ENCODE results near the gene OR1E2. TPM values are rescaled to one million over a fixed set of nuclear protein-coding genes. Genes with fewer than 3 reads are reported as not detected.
A peak's percentile ranks its signal among the peaks of the same experiment; 100 is the strongest.
"Not testable (repeated sequence)": the region's sequence is repeated elsewhere in the genome, so short reads cannot be mapped to it uniquely, and the experiment has no call there.

The OR1E2 gene
- total and polyA plus RNA-seq, 7 experiments from 2014 or later = not detected

GRCh38 chr17:3400055-3400454 is 33.6 kb downstream of the OR1E2 start:
- Histone ChIP-seq H3K4me3 (ENCODE audit: low read length) (no peak overlapping the region), H3K27me3 (ENCODE audit: control insufficient read depth in 2 of 2, insufficient read depth in 2 of 2, low read length in 2 of 2) (no peaks in the 10 kb centered on the region), H3K4me1 (ENCODE audit: control insufficient read depth in 2 of 2, insufficient read depth in 2 of 2, low read length in 2 of 2) (no peaks in the 10 kb centered on the region), H3K36me3 (ENCODE audit: control insufficient read depth in 2 of 3, insufficient read depth in 3 of 3, low read length in 3 of 3) (no peaks in the 10 kb centered on the region), H3K9me3 (ENCODE audit: control insufficient read depth in 2 of 3, low read length in 3 of 3) (no peaks in the 10 kb centered on the region), H3K27ac (ENCODE audit: low read depth, low read length) (no peak overlapping the region)
- intact Hi-C loops (cut with micrococcal nuclease) = no loop called here
- CTCF ChIA-PET = no interaction called here
- POLR2A ChIA-PET = no interaction called here
- Mint-ChIP-seq H3K27ac (no peak overlapping the region), H3K36me3 (no peaks in the 10 kb centered on the region), H3K27me3 (peaks cover 0 to 35% (median 28%) of the 10 kb centered on the region in 5 donors), H3K4me1 (peaks cover 0 to 1% (median 0%) of the 10 kb centered on the region in 7 donors), H3K9me3 (peaks cover 0 to 13% (median 0%) of the 10 kb centered on the region in 11 donors), H3K4me3 (no peak overlapping the region)
- ATAC-seq (no peak), DNase-seq (no peak)

- Mint-ChIP-seq H3K9me3 (peaks cover 0 to 11% (median 2%) of the 10 kb centered on the region in 11 donors), H3K36me3 (peaks cover 0 to 3% (median 0%) of the 10 kb centered on the region in 5 donors), H3K4me3 (no peak within 1 kb of the TSS), H3K4me1 (peaks cover 0 to 1% (median 0%) of the 10 kb centered on the region in 7 donors), H3K27ac (peak within 1 kb of the TSS in 1 of 9 donors; percentile 76), H3K27me3 (peaks cover 0 to 37% (median 36%) of the 10 kb centered on the region in 5 donors)
- Histone ChIP-seq H3K36me3 (ENCODE audit: control insufficient read depth in 2 of 3, insufficient read depth in 3 of 3, low read length in 3 of 3) (no peaks in the 10 kb centered on the region), H3K9me3 (ENCODE audit: control insufficient read depth in 2 of 3, low read length in 3 of 3) (no peaks in the 10 kb centered on the region), H3K4me1 (ENCODE audit: control insufficient read depth in 2 of 2, insufficient read depth in 2 of 2, low read length in 2 of 2) (no peaks in the 10 kb centered on the region), H3K4me3 (ENCODE audit: low read length) (no peak within 1 kb of the TSS), H3K27ac (ENCODE audit: low read depth, low read length) (no peak within 1 kb of the TSS), H3K27me3 (ENCODE audit: control insufficient read depth in 2 of 2, insufficient read depth in 2 of 2, low read length in 2 of 2) (no peaks in the 10 kb centered on the region)
- intact Hi-C loops (cut with micrococcal nuclease) = no loop called here
- CTCF ChIA-PET = no interaction called here
- no peak for ATAC-seq
- POLR2A ChIA-PET = no interaction called here
- DNase-seq = no peak
Measured at GRCh38 chr17:3398310-3398709, 35.3 kb downstream of the OR1E2 start, which contains the start of gene OR1E1. Gene OR1E1, minus strand, starts transcription at chr17:3398410. Its CDS starts 0 bp downstream, at chr17:3398410.

- H3K4me1 Mint-ChIP-seq; DNase-seq; H3K36me3 Mint-ChIP-seq; H3K27me3 ChIP-seq (ENCODE audit: control insufficient read depth in 2 of 2, insufficient read depth in 2 of 2, low read length in 2 of 2); H3K27ac ChIP-seq (ENCODE audit: low read depth, low read length); H3K36me3 ChIP-seq (ENCODE audit: control insufficient read depth in 2 of 3, insufficient read depth in 3 of 3, low read length in 3 of 3); H3K4me3 ChIP-seq (ENCODE audit: low read length); H3K4me3 Mint-ChIP-seq; H3K4me1 ChIP-seq (ENCODE audit: control insufficient read depth in 2 of 2, insufficient read depth in 2 of 2, low read length in 2 of 2); intact Hi-C loops (cut with micrococcal nuclease); CTCF ChIA-PET; ATAC-seq; H3K9me3 ChIP-seq (ENCODE audit: control insufficient read depth in 2 of 3, low read length in 3 of 3); POLR2A ChIA-PET: not testable (repeated sequence)
- Mint-ChIP-seq H3K9me3 (peaks cover 0 to 11% (median 2%) of the 10 kb centered on the region in 11 donors), H3K27me3 (peaks cover 0 to 36% (median 33%) of the 10 kb centered on the region in 5 donors), H3K27ac (peak overlapping the region in 1 of 9 donors; percentile 76)
Measured at GRCh38 chr17:3397801-3398200, 35.8 kb downstream of the OR1E2 start.

GRCh38 chr17:3389791-3390190 is 43.9 kb downstream of the OR1E2 start:
- no peaks in the 10 kb centered on the region for H3K27me3 ChIP-seq (ENCODE audit: control insufficient read depth in 2 of 2, insufficient read depth in 2 of 2, low read length in 2 of 2)
- ChIA-PET POLR2A (no interaction called here), CTCF (no interaction called here)
- H3K4me1 ChIP-seq (ENCODE audit: control insufficient read depth in 2 of 2, insufficient read depth in 2 of 2, low read length in 2 of 2) = no peaks in the 10 kb centered on the region
- no peak for ATAC-seq
- intact Hi-C loops (cut with micrococcal nuclease) = no loop called here
- no peak for DNase-seq
- H3K9me3 ChIP-seq (ENCODE audit: control insufficient read depth in 2 of 3, low read length in 3 of 3) = no peaks in the 10 kb centered on the region
- H3K4me3 Mint-ChIP-seq = no peak overlapping the region
- H3K9me3 Mint-ChIP-seq = peaks cover 0 to 14% (median 6%) of the 10 kb centered on the region in 11 donors
- peaks cover 0 to 9% (median 4%) of the 10 kb centered on the region in 7 donors for H3K4me1 Mint-ChIP-seq
- peaks cover 0 to 9% (median 0%) of the 10 kb centered on the region in 5 donors for H3K36me3 Mint-ChIP-seq
- H3K4me3 ChIP-seq (ENCODE audit: low read length) = no peak overlapping the region
- no peaks in the 10 kb centered on the region for H3K36me3 ChIP-seq (ENCODE audit: control insufficient read depth in 2 of 3, insufficient read depth in 3 of 3, low read length in 3 of 3)
- no peak overlapping the region for H3K27ac Mint-ChIP-seq
- H3K27ac ChIP-seq (ENCODE audit: low read depth, low read length) = no peak overlapping the region
- peaks cover 7 to 56% (median 42%) of the 10 kb centered on the region in 5 donors for H3K27me3 Mint-ChIP-seq

GRCh38 chr17:3385869-3386816 is 47.5 kb downstream of the OR1E2 start, which contains the start of gene OR3A2:
Gene OR3A2, minus strand, starts transcription at chr17:3386308.
- H3K4me1 Mint-ChIP-seq = peaks cover 0 to 9% (median 4%) of the 10 kb centered on the region in 7 donors
- no peak within 1 kb of the TSS for H3K4me3 ChIP-seq (ENCODE audit: low read length)
- H3K27me3 ChIP-seq (ENCODE audit: control insufficient read depth in 2 of 2, insufficient read depth in 2 of 2, low read length in 2 of 2) = no peaks in the 10 kb centered on the region
- ChIA-PET POLR2A (no interaction called here), CTCF (no interaction called here)
- ATAC-seq (peak; percentile 73), DNase-seq (peak in 5 of 9 donors; percentile 2 to 39 (median 18))
- intact Hi-C loops (cut with micrococcal nuclease) = no loop called here
- H3K36me3 ChIP-seq (ENCODE audit: control insufficient read depth in 2 of 3, insufficient read depth in 3 of 3, low read length in 3 of 3) = no peaks in the 10 kb centered on the region
- no peaks in the 10 kb centered on the region for H3K4me1 ChIP-seq (ENCODE audit: control insufficient read depth in 2 of 2, insufficient read depth in 2 of 2, low read length in 2 of 2)
- peak within 1 kb of the TSS in 4 of 9 donors; percentile 33 to 89 (median 58) for H3K27ac Mint-ChIP-seq
- H3K4me3 Mint-ChIP-seq = peak within 1 kb of the TSS in 9 of 10 donors; percentile 33 to 85 (median 75)
- peaks cover 7 to 56% (median 50%) of the 10 kb centered on the region in 5 donors for H3K27me3 Mint-ChIP-seq
- peaks cover 0 to 10% (median 5%) of the 10 kb centered on the region in 11 donors for H3K9me3 Mint-ChIP-seq
- H3K36me3 Mint-ChIP-seq = peaks cover 0 to 6% (median 3%) of the 10 kb centered on the region in 5 donors
- no peaks in the 10 kb centered on the region for H3K9me3 ChIP-seq (ENCODE audit: control insufficient read depth in 2 of 3, low read length in 3 of 3)
- H3K27ac ChIP-seq (ENCODE audit: low read depth, low read length) = peak within 1 kb of the TSS; percentile 43
